SK-N-SH (cell line): ENCODE measurements around the gene SPON2. TPM values are rescaled to one million over a fixed set of nuclear protein-coding genes. Genes with fewer than 3 reads are reported as not detected.

ENCODE experiments used
- CTCF ChIA-PET: fragments of 300-600, 350-600 bp; formaldehyde crosslinking; extraction: SDS; loops from one replicate; lab custom pipeline; 2021; lab: Yijun Ruan, JAX
- POLR2A ChIA-PET: fragments of 350-600 bp; sonication (Branson Sonifier 250); formaldehyde crosslinking; extraction: SDS; loops from one replicate; lab custom pipeline; 2020; ENCODE audit warnings: antibody characterized with exemption, inconsistent platforms; lab: Yijun Ruan, JAX
- DNase-seq: peaks from one replicate; pipeline ENCODE4 v3.0.0; 2012
- H2AFZ ChIP-seq: fragments of 200-600 bp; sonication (generic); 2 replicates; pipeline ENCODE4 v1.8.1; 2016; ENCODE audit warnings: antibody characterized with exemption, mild to moderate bottlenecking, low read depth
- H3F3A ChIP-seq: fragments of 200-600 bp; sonication (generic); replicated peaks from 2 replicates; pipeline ENCODE3; 2016; ENCODE audit warnings: antibody characterized with exemption, mild to moderate bottlenecking; ENCODE audit not compliant: insufficient read depth
- H3K27ac ChIP-seq, 2 experiments: fragments of 200-500 bp in 1 of 2; fragments of 200-600 bp in 1 of 2; sonication (Bioruptor generic) in 1 of 2; sonication (generic), shearing (Covaris generic) in 1 of 2; 2 replicates each; pipeline versions ENCODE4 v1.5.1 to v1.6.1; 2014 to 2016; ENCODE audit warnings: low read depth in 2 of 2, inconsistent platforms in 1 of 2, low read length in 1 of 2, mild to moderate bottlenecking in 1 of 2, mixed read lengths in 1 of 2
- H3K27me3 ChIP-seq: fragments of 200-600 bp; sonication (generic), shearing (Covaris generic); 2 replicates; pipeline ENCODE4 v1.6.1; 2016; ENCODE audit warnings: mixed run types; ENCODE audit not compliant: insufficient read depth
- H3K36me3 ChIP-seq, 2 experiments: fragments of 200-500 bp in 1 of 2; fragments of 200-600 bp in 1 of 2; sonication (Bioruptor generic) in 1 of 2; sonication (generic) in 1 of 2; replicated peaks in 1 of 2; 2 replicates each; pipeline versions ENCODE3 to v1.5.1; 2014 to 2016; ENCODE audit warnings: low read length in 1 of 2, mild to moderate bottlenecking in 1 of 2; ENCODE audit not compliant: insufficient read depth in 2 of 2, control insufficient read depth in 1 of 2
- H3K4me1 ChIP-seq, 2 experiments: fragments of 200-500 bp in 1 of 2; fragments of 200-600 bp in 1 of 2; sonication (Bioruptor generic) in 1 of 2; sonication (generic), shearing (Covaris generic) in 1 of 2; 2 replicates each; pipeline versions ENCODE4 v1.5.1 to v1.6.1; 2014 to 2016; ENCODE audit warnings: low read depth in 1 of 2, low read length in 1 of 2, mixed run types in 1 of 2; ENCODE audit not compliant: insufficient read depth in 2 of 2, control insufficient read depth in 1 of 2
- H3K4me2 ChIP-seq: fragments of 200-600 bp; sonication (generic), shearing (Covaris generic); 2 replicates; pipeline ENCODE4 v1.6.1; 2017; ENCODE audit warnings: mixed run types
- H3K4me3 ChIP-seq, 2 experiments: fragments of 200-500 bp in 1 of 2; fragments of 200-600 bp in 1 of 2; sonication (Bioruptor generic) in 1 of 2; sonication (generic), shearing (Covaris generic) in 1 of 2; 2 replicates each; pipeline versions ENCODE4 v1.5.1 to v1.8.1; 2014 to 2016; ENCODE audit warnings: low read depth in 2 of 2, inconsistent platforms in 1 of 2, low read length in 1 of 2, mild to moderate bottlenecking in 1 of 2, mixed read lengths in 1 of 2, moderate library complexity in 1 of 2
- H3K79me2 ChIP-seq: fragments of 200-600 bp; sonication (generic); 2 replicates; pipeline ENCODE4 v1.8.1; 2017; ENCODE audit warnings: mild to moderate bottlenecking; ENCODE audit not compliant: insufficient read depth
- H3K9ac ChIP-seq: fragments of 200-600 bp; sonication (generic); 2 replicates; pipeline ENCODE4 v1.6.1; 2017; ENCODE audit warnings: mixed run types
- H3K9me2 ChIP-seq: fragments of 200-600 bp; sonication (generic); 2 replicates; pipeline ENCODE4 v1.6.1; 2017; ENCODE audit warnings: mixed run types
- H3K9me3 ChIP-seq: fragments of 200-600 bp; sonication (generic); 2 replicates; pipeline ENCODE4 v1.6.1; 2017; ENCODE audit warnings: mixed run types, mild to moderate bottlenecking, moderate library complexity
- H4K20me1 ChIP-seq: fragments of 200-600 bp; sonication (generic); 2 replicates; pipeline ENCODE4 v1.6.1; 2017; ENCODE audit warnings: mild to moderate bottlenecking, mixed run types; ENCODE audit not compliant: insufficient read depth
- CHD2 ChIP-seq: fragments of 150-350 bp; IDR thresholded peaks from 2 replicates; pipeline ENCODE4 v1.6.1; 2018; ENCODE audit warnings: low read length; ENCODE audit not compliant: partially characterized antibody
- ELF1 ChIP-seq: IDR thresholded peaks from 2 replicates; pipeline ENCODE4 v1.4.0; 2012
- EZH2phosphoT487 ChIP-seq: fragments of 200-600 bp; sonication (generic); IDR thresholded peaks from 2 replicates; pipeline ENCODE4 v1.6.1; 2017; ENCODE audit warnings: low read depth, mixed run types, mild to moderate bottlenecking, antibody characterized with exemption, moderate library complexity, borderline replicate concordance
- FOXJ3 ChIP-seq: sonication (generic); formaldehyde crosslinking; IDR thresholded peaks from 2 replicates; pipeline ENCODE4 v1.5.1; 2020; ENCODE audit warnings: mild to moderate bottlenecking, missing genetic modification reagents
- FOXM1 ChIP-seq: IDR thresholded peaks from 2 replicates; pipeline ENCODE4 v1.4.0; 2012; ENCODE audit warnings: low read depth, mild to moderate bottlenecking
- NFIC ChIP-seq: IDR thresholded peaks from 2 replicates; pipeline ENCODE4 v1.4.0; 2012; ENCODE audit warnings: borderline replicate concordance
- RCOR1 ChIP-seq: fragments of 150-350 bp; IDR thresholded peaks from 2 replicates; pipeline ENCODE4 v1.6.1; 2017; ENCODE audit warnings: antibody characterized with exemption, low read length
- RFX5 ChIP-seq: IDR thresholded peaks from 2 replicates; pipeline ENCODE4 v1.6.1; 2012; ENCODE audit warnings: mild to moderate bottlenecking, improper control_type of control experiment, low read length
- RXRA ChIP-seq: IDR thresholded peaks from 2 replicates; pipeline ENCODE4 v1.4.0; 2012; ENCODE audit warnings: low read depth, mild to moderate bottlenecking, borderline replicate concordance
- SIN3A ChIP-seq: IDR thresholded peaks from 2 replicates; pipeline ENCODE4 v1.6.1; 2012; ENCODE audit warnings: low read depth, mild to moderate bottlenecking, low read length, moderate library complexity, borderline replicate concordance
- SMC3 ChIP-seq: IDR thresholded peaks from 2 replicates; pipeline ENCODE4 v1.6.1; 2012; ENCODE audit warnings: low read depth, low read length, improper control_type of control experiment
- TAF1 ChIP-seq: IDR thresholded peaks from 2 replicates; pipeline ENCODE4 v1.6.1; 2012; ENCODE audit warnings: low read depth, mild to moderate bottlenecking, low read length, moderate library complexity, borderline replicate concordance
- TEAD4 ChIP-seq: IDR thresholded peaks from 2 replicates; pipeline ENCODE4 v1.4.0; 2012; ENCODE audit warnings: mild to moderate bottlenecking, borderline replicate concordance; ENCODE audit not compliant: insufficient read depth
- WGBS: methylation state at CpG from one replicate; pipeline ENCODE4 v1.1.6; 2017; ENCODE audit warnings: low lambda C conversion rate; 5-methylcytosine and 5-hydroxymethylcytosine counted together
- polyA plus RNA-seq, 3 experiments: library from polyadenylated mRNA; depleted of rRNA; stranded (reverse); fragments of >200 nt; gene quantifications; 2 replicates each; pipeline ENCODE4 v1.2.3, GENCODE V29; 2012
- TF ChIP-seq, protein P1 (sequence below): fragments of 150-350 bp; IDR thresholded peaks from 2 replicates; pipeline ENCODE4 v1.6.1; 2016; ENCODE audit warnings: mild to moderate bottlenecking, low read depth, low read length
- TF ChIP-seq, protein P2 (sequence below): IDR thresholded peaks from 2 replicates; pipeline ENCODE4 v1.4.0; 2012; ENCODE audit warnings: low read depth, borderline replicate concordance
- TF ChIP-seq, protein P3 (sequence below): fragments of 200-600 bp; sonication (generic); IDR thresholded peaks from 2 replicates; pipeline ENCODE4 v1.6.1; 2017; ENCODE audit warnings: antibody characterized with exemption, mild to moderate bottlenecking, moderate library complexity
- TF ChIP-seq, protein P4 (sequence below): IDR thresholded peaks from 2 replicates; pipeline ENCODE4 v1.4.0; 2012; ENCODE audit warnings: low read depth
- TF ChIP-seq, protein P5 (sequence below): IDR thresholded peaks from 2 replicates; pipeline ENCODE4 v1.6.1; 2012; ENCODE audit warnings: mild to moderate bottlenecking, low read depth, low read length, moderate library complexity
- TF ChIP-seq, protein P6 (sequence below): IDR thresholded peaks from 2 replicates; pipeline ENCODE4; 2012

The SPON2 gene
- polyA plus RNA-seq, 1 of the 3 experiments (the other 2 are of a cell fraction) = 11.4 TPM

DNA sequence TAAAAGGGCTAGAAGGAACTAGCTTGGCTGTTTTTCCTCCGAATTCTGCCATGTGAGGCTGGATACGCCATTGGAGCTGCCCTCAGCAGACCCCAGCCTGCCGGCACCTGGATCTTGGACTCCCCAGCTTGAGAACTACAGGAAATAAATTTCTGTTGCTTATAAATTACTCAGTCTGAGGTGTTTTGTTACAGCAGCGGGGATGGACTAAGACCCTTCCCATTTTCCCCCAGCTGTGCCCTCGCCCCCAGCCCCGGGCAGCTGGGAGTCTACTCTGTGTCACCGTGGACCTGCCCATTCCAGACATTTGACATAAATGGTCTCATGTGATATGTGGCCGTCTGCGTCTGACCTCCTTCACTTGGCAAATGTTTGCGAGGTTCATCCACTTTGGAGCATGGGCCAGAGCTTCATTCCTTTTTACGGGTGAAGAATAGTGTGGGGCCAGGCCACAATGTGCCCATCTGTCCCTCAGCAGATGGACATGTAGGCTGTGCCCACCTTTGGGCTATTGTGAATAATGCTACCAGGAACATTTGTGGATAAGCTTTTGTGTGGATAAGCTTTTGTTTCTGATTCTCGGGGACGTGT, 30.7 kb upstream of the SPON2 start:
- H3K27ac ChIP-seq = no peak overlapping the region
- H3K9me3 ChIP-seq = no peaks in the 10 kb centered on the region
- ChIA-PET CTCF (interaction anchor here (0.8 to 1.1 kb wide), 3 partner anchors 35 to 153 kb away, joined by 3 to 4 read pairs (median 3); no protein-coding TSS in a partner anchor), POLR2A (interaction anchor here (0.8 to 1.1 kb wide), 2 partner anchors 11 to 145 kb away, joined by 3 read pairs; no protein-coding TSS in a partner anchor)
- H3K9ac ChIP-seq = no peak overlapping the region
- peaks cover 4% of the 10 kb centered on the region for H3F3A ChIP-seq
- WGBS = 94% methylated on average over 11 of the region's 13 CpGs
- H3K79me2 ChIP-seq = no peaks in the 10 kb centered on the region
- H4K20me1 ChIP-seq = no peaks in the 10 kb centered on the region
- H3K27me3 ChIP-seq = no peaks in the 10 kb centered on the region
- H3K4me3 ChIP-seq = no peak overlapping the region
- DNase-seq = peak; percentile 16
- H3K36me3 ChIP-seq = no peaks in the 10 kb centered on the region
- H3K4me1 ChIP-seq = peaks cover 8 to 37% of the 10 kb centered on the region in 2 experiments; a peak in 2 of 4 replicates
- no peaks in the 10 kb centered on the region for H3K9me2 ChIP-seq
- H3K4me2 ChIP-seq = no peak overlapping the region
- TF ChIP-seq, protein P1, sequence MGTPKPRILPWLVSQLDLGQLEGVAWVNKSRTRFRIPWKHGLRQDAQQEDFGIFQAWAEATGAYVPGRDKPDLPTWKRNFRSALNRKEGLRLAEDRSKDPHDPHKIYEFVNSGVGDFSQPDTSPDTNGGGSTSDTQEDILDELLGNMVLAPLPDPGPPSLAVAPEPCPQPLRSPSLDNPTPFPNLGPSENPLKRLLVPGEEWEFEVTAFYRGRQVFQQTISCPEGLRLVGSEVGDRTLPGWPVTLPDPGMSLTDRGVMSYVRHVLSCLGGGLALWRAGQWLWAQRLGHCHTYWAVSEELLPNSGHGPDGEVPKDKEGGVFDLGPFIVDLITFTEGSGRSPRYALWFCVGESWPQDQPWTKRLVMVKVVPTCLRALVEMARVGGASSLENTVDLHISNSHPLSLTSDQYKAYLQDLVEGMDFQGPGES = no peak
- TF ChIP-seq, protein P2, sequence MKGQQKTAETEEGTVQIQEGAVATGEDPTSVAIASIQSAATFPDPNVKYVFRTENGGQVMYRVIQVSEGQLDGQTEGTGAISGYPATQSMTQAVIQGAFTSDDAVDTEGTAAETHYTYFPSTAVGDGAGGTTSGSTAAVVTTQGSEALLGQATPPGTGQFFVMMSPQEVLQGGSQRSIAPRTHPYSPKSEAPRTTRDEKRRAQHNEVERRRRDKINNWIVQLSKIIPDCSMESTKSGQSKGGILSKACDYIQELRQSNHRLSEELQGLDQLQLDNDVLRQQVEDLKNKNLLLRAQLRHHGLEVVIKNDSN = no peak
- TF ChIP-seq EZH2phosphoT487 (no peak), NFIC (no peak), FOXJ3 (CRISPR knock-in tag) (no peak), TAF1 (no peak), RCOR1 (no peak), FOXM1 (no peak), SIN3A (no peak), CHD2 (no peak), TEAD4 (no peak), RXRA (no peak), ELF1 (no peak), SMC3 (no peak), RFX5 (no peak)
- TF ChIP-seq, protein P3, sequence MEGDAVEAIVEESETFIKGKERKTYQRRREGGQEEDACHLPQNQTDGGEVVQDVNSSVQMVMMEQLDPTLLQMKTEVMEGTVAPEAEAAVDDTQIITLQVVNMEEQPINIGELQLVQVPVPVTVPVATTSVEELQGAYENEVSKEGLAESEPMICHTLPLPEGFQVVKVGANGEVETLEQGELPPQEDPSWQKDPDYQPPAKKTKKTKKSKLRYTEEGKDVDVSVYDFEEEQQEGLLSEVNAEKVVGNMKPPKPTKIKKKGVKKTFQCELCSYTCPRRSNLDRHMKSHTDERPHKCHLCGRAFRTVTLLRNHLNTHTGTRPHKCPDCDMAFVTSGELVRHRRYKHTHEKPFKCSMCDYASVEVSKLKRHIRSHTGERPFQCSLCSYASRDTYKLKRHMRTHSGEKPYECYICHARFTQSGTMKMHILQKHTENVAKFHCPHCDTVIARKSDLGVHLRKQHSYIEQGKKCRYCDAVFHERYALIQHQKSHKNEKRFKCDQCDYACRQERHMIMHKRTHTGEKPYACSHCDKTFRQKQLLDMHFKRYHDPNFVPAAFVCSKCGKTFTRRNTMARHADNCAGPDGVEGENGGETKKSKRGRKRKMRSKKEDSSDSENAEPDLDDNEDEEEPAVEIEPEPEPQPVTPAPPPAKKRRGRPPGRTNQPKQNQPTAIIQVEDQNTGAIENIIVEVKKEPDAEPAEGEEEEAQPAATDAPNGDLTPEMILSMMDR = no peak
- TF ChIP-seq, protein P4, sequence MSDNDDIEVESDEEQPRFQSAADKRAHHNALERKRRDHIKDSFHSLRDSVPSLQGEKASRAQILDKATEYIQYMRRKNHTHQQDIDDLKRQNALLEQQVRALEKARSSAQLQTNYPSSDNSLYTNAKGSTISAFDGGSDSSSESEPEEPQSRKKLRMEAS = no peak
- TF ChIP-seq, protein P5, sequence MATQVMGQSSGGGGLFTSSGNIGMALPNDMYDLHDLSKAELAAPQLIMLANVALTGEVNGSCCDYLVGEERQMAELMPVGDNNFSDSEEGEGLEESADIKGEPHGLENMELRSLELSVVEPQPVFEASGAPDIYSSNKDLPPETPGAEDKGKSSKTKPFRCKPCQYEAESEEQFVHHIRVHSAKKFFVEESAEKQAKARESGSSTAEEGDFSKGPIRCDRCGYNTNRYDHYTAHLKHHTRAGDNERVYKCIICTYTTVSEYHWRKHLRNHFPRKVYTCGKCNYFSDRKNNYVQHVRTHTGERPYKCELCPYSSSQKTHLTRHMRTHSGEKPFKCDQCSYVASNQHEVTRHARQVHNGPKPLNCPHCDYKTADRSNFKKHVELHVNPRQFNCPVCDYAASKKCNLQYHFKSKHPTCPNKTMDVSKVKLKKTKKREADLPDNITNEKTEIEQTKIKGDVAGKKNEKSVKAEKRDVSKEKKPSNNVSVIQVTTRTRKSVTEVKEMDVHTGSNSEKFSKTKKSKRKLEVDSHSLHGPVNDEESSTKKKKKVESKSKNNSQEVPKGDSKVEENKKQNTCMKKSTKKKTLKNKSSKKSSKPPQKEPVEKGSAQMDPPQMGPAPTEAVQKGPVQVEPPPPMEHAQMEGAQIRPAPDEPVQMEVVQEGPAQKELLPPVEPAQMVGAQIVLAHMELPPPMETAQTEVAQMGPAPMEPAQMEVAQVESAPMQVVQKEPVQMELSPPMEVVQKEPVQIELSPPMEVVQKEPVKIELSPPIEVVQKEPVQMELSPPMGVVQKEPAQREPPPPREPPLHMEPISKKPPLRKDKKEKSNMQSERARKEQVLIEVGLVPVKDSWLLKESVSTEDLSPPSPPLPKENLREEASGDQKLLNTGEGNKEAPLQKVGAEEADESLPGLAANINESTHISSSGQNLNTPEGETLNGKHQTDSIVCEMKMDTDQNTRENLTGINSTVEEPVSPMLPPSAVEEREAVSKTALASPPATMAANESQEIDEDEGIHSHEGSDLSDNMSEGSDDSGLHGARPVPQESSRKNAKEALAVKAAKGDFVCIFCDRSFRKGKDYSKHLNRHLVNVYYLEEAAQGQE = no peak
- TF ChIP-seq, protein P6, sequence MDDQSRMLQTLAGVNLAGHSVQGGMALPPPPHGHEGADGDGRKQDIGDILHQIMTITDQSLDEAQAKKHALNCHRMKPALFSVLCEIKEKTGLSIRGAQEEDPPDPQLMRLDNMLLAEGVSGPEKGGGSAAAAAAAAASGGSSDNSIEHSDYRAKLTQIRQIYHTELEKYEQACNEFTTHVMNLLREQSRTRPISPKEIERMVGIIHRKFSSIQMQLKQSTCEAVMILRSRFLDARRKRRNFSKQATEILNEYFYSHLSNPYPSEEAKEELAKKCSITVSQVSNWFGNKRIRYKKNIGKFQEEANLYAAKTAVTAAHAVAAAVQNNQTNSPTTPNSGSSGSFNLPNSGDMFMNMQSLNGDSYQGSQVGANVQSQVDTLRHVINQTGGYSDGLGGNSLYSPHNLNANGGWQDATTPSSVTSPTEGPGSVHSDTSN = no peak
- TF ChIP-seq, all 33 proteins: peak for 0
- H2AFZ ChIP-seq = no peak overlapping the region
